ENCODE data around the gene BHMT2.

Gene BHMT2

GRCh38 chr5:79124607-79125006, 55.0 kb downstream of the BHMT2 start:
- no peak for ATAC-seq

- ATAC-seq = no peak
These were observed 61.2 kb downstream of the BHMT2 start for GRCh38 chr5:79130781-79131180.

- ATAC-seq = peak in 1 of 2 donors; percentile 33
These were observed 63.6 kb downstream of the BHMT2 start for GRCh38 chr5:79133121-79133656.

GRCh38 chr5:79133657-79134451, 64.3 kb downstream of the BHMT2 start:
- peak; percentile 63 to 75 for ATAC-seq

- peak in 1 of 2 donors; percentile 33 for ATAC-seq
These were observed 66.4 kb downstream of the BHMT2 start for GRCh38 chr5:79135790-79136553.

GRCh38 chr5:79136618-79137017, 67.1 kb downstream of the BHMT2 start:
- no peak for ATAC-seq
